ENCODE results near the gene LHFPL3.
"Not testable (repeated sequence)": the region's sequence is repeated elsewhere in the genome, so short reads cannot be mapped to it uniquely, and the experiment has no call there.

Gene LHFPL3

DNA sequence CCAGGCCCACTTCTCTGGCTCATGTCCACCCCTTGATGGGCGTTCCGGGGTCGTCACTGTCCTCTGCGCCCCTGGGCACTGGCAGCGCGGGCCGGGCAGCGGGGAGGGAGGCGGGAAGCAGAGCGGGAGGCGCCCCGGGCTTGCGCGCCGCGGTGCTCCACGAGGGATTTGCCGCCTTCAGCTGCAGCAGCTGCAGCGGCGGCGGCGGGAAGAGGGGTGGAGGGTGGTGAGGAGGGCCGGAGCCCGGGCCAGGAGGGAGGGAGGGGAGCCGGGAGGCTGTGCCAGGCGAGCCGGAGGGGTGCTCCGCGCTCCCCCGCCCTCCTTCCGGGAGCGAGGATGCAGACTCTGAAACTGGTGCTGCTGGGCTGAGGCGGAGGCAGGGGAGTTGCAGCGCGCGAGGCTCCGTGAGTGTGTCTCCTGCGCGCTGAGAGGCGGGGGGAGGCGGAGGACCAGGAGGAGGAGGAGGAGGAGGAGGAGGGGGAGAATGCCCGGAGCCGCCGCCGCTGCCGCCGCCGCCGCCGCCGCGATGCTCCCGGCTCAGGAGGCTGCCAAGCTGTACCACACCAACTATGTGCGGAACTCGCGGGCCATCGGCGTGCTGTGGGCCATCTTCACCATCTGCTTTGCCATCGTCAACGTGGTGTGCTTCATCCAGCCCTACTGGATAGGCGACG lies at the start of gene LHFPL3:
LHFPL3 (plus strand) TSS at position 308 of the 674 bp plus-strand sequence.
- peak within 1 kb of the TSS; percentile 38 for H3K4me3 ChIP-seq (ENCODE audit: low read depth, low read length)
- TF ChIP-seq, protein P1, sequence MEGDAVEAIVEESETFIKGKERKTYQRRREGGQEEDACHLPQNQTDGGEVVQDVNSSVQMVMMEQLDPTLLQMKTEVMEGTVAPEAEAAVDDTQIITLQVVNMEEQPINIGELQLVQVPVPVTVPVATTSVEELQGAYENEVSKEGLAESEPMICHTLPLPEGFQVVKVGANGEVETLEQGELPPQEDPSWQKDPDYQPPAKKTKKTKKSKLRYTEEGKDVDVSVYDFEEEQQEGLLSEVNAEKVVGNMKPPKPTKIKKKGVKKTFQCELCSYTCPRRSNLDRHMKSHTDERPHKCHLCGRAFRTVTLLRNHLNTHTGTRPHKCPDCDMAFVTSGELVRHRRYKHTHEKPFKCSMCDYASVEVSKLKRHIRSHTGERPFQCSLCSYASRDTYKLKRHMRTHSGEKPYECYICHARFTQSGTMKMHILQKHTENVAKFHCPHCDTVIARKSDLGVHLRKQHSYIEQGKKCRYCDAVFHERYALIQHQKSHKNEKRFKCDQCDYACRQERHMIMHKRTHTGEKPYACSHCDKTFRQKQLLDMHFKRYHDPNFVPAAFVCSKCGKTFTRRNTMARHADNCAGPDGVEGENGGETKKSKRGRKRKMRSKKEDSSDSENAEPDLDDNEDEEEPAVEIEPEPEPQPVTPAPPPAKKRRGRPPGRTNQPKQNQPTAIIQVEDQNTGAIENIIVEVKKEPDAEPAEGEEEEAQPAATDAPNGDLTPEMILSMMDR (IDR thresholded peaks at IDR 0.05; ENCODE audit: low read depth, low read length): no peak

DNA sequence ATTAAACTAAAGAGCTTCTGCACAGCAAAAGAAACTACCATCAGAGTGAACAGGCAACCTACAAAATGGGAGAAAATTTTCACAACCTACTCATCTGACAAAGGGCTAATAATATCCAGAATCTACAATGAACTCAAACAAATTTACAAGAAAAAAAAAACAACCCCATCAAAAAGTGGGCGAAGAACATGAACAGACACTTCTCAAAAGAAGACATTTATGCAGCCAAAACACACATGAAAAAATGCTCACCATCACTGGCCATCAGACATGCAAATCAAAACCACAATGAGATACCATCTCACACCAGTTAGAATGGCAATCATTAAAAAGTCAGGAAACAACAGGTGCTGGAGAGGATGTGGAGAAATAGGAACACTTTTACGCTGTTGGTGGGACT lies 46.7 kb upstream of the LHFPL3 start:
- not testable (repeated sequence) for H3K4me3 ChIP-seq (ENCODE audit: low read depth, low read length)

DNA sequence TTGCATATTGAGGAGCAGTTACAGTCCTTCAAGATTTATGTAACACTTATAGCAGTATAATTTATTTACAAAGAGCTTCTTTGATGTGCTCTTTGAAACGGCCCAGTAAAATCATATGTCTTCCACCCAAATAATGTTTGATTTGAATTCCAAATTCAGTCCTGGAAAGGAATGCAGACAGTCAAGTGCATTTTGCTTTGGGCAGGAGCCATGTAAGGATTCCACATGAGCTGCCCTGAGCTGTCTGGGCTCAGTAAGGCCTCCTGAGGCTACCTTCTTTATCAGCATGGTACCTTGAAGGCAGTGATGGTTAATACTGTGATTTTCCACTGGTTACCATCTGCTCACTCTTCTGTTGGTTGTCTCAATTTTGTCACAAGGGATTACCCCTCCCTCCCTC lies 41.6 kb upstream of the LHFPL3 start:
- no peak overlapping the region for H3K4me3 ChIP-seq (ENCODE audit: low read depth, low read length)
- TF ChIP-seq, protein P1 (IDR thresholded peaks at IDR 0.05; ENCODE audit: low read depth, low read length): no peak

DNA sequence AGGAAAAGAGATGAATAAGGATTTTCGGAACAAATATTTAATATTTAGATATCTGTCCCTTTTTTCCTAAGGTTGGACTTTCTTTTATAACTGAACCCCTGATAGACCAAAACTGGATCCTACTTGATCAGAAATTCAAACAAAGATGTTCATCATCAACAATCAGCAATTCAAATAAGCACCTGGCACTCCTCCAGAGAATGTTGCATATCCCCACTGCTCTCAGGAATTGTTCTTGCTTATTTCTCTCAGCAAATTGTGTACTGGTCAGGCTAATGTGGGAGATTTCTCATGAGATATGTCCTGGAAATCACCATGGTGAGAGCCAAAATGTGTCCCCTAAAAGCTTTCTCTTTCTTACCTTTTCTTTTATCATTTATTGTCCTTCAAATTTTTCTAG lies 40.3 kb upstream of the LHFPL3 start:
- TF ChIP-seq, protein P1 (IDR thresholded peaks at IDR 0.05; ENCODE audit: low read depth, low read length): no peak
- H3K4me3 ChIP-seq (ENCODE audit: low read depth, low read length): no peak overlapping the region

DNA sequence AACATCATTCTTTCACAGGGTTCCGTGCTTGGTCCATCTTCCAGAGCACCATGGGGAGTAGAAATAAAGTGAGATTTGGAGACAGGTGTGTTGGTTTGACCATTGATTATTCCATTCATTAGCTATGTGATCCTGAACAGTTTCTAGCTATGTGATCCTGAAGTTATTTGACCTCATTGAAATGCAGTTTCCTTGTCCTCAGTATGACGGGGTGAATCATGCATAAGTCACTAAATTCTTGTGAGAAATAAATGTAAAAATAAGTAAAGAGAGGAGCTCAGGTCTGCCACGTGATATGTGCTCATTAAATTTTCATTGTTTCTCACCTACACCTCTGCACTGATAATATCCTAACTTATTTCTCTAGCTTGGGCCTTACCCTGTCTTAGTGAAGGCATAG lies 34.1 kb upstream of the LHFPL3 start:
- TF ChIP-seq, protein P1 (IDR thresholded peaks at IDR 0.05; ENCODE audit: low read depth, low read length): no peak
- H3K4me3 ChIP-seq (ENCODE audit: low read depth, low read length): no peak overlapping the region

DNA sequence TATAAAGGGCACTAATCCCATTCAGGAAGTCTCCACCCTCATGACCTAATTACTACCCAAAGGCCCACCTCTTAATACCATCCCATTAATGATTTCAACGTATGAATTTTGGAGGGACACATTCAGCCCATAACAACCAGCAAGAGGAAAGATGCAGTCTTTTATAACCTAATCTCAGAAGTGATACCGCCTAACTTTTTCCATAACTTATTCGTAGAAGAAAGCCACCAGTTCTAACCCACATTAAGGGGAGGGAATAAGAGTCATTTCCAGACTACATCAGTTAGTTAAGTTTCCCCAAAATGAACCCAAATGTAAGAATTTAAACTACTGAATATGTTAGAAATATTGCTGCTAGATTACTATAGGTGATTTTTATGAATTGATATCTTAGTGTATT lies 32.1 kb upstream of the LHFPL3 start:
- H3K4me3 ChIP-seq (ENCODE audit: low read depth, low read length): no peak overlapping the region
- TF ChIP-seq, protein P1 (IDR thresholded peaks at IDR 0.05; ENCODE audit: low read depth, low read length): no peak

DNA sequence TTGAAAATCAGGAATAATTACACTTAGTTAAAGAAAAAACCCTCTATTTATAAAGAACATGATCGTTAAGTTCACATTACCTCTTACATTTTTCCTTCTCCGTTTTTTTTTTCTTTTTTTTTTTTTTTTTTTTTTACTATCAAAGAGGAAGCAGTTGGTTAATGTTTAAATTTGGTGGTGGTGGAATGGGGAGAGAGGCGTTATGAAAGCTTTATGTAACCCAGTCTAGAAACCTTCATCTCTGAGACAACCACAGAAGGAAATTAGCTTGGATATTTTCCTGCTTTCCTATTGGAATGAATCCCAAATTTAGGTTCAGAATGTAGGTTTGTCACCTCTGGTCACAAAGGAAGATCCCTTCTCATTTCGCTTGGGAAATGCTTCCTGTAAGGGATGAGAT lies 31.5 kb upstream of the LHFPL3 start:
- TF ChIP-seq, protein P1 (IDR thresholded peaks at IDR 0.05; ENCODE audit: low read depth, low read length): no peak
- H3K4me3 ChIP-seq (ENCODE audit: low read depth, low read length): no peak overlapping the region

DNA sequence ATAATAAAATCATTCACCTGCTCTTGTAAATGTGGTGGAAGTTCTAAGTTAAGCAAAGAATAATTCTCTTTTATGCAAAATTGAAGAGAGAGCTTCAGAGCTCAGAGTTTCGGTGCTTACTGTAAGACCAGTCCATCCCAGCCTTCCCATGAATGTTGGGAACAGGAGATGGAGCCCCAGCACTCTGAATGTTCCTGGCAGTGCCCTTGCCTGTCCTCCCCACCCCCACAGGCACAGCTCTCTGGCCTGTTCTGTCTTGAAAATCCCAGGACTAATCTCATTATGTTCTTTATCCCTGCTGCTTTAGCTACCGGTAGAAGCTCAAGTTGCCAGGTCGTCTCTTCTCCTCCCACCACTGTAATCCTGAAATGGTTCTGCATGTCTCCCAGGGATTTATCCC lies 29.1 kb upstream of the LHFPL3 start:
- TF ChIP-seq, protein P1 (IDR thresholded peaks at IDR 0.05; ENCODE audit: low read depth, low read length): no peak
- H3K4me3 ChIP-seq (ENCODE audit: low read depth, low read length): no peak overlapping the region

All from WI38 (cell line).